Lung (tissue), 12 donors: Measurements from ENCODE around the gene PROM1. TPM values are rescaled to one million over a fixed set of nuclear protein-coding genes. Genes with fewer than 3 reads are reported as not detected.
A peak's percentile ranks its signal among the peaks of the same experiment; 100 is the strongest.

Experiments
- ATAC-seq: fragments of 200-7000 bp; cut with Tn5 transposase; one replicate; pipeline ENCODE4 v1.9.1; 2020; ENCODE audit warnings: moderate number of reproducible peaks; ENCODE audit not compliant: insufficient read depth, low FRiP score
- DNase-seq, 3 donors: peaks; one replicate each; pipeline ENCODE4 v3.0.0-alpha.2; 2013 to 2017
- H3K27ac ChIP-seq, 2 donors: one replicate each; pipeline ENCODE4 v1.5.1; 2013; ENCODE audit warnings: mild to moderate bottlenecking in 2 of 2, moderate library complexity in 2 of 2, control low read depth in 1 of 2, inconsistent platforms in 1 of 2, low read depth in 1 of 2, low read length in 1 of 2
- H3K27me3 ChIP-seq, 3 donors: one replicate each; pipeline ENCODE4 v1.5.1; 2013; ENCODE audit warnings: low read length in 2 of 3; ENCODE audit not compliant: control insufficient read depth in 3 of 3, insufficient read depth in 3 of 3
- H3K36me3 ChIP-seq, 4 donors: one replicate each; pipeline ENCODE4 v1.5.1; 2013; ENCODE audit warnings: low read length in 4 of 4, mild to moderate bottlenecking in 1 of 4, moderate library complexity in 1 of 4; ENCODE audit not compliant: control insufficient read depth in 4 of 4, insufficient read depth in 4 of 4
- H3K4me1 ChIP-seq, 5 donors: one replicate each; pipeline ENCODE4 v1.5.1; 2013; ENCODE audit warnings: low read length in 5 of 5, mild to moderate bottlenecking in 2 of 5, moderate library complexity in 1 of 5; ENCODE audit not compliant: control insufficient read depth in 5 of 5, insufficient read depth in 5 of 5
- H3K4me3 ChIP-seq: one replicate; pipeline ENCODE4 v1.5.1; 2013; ENCODE audit warnings: mild to moderate bottlenecking, control low read depth, moderate library complexity
- H3K9ac ChIP-seq, 2 donors: one replicate each; pipeline ENCODE4 v1.5.1; 2013; ENCODE audit warnings: low read length in 2 of 2, control low read depth in 1 of 2; ENCODE audit not compliant: insufficient read depth in 1 of 2
- H3K9me3 ChIP-seq, 4 donors: one replicate each; pipeline ENCODE4 v1.5.1; 2013; ENCODE audit warnings: low read length in 3 of 4, mild to moderate bottlenecking in 1 of 4, moderate library complexity in 1 of 4; ENCODE audit not compliant: control insufficient read depth in 4 of 4, insufficient read depth in 3 of 4
- WGBS, 2 donors: extraction: QIAGEN DNeasy Blood & Tissue Kit; methylation state at CpG; one replicate each; pipeline ENCODE4 v1.1.7; 2013; 5-methylcytosine and 5-hydroxymethylcytosine counted together
- polyA plus RNA-seq, 2 donors: library from polyadenylated mRNA; stranded (reverse); fragments of 200-250 nt; gene quantifications; one replicate each; pipeline ENCODE4 v1.2.1, GENCODE V29; 2013
- total RNA-seq, 2 donors: library from RNA; depleted of rRNA in 1 of 2; stranded (reverse); fragments of >200 nt in 1 of 2; gene quantifications; one replicate each; pipeline ENCODE4 v1.2.1, GENCODE V29; 2014 to 2021
- TF ChIP-seq, protein P1 (sequence below): IDR thresholded peaks from 2 replicates; pipeline ENCODE4 v1.5.1; 2012; ENCODE audit warnings: mild to moderate bottlenecking; ENCODE audit errors: control extremely low read depth, extremely low read depth
- donor health status: control.
- donor health status: control.
- donor health status: Bipolar disorder and iron deficiency.
- donor health status: healthy.
- donor health status: DM: yes; HTN: yes; CAD: no.

The PROM1 gene
- total and polyA plus RNA-seq, 4 donors, result 6.7 to 49.5 (median 27.6) TPM

DNA sequence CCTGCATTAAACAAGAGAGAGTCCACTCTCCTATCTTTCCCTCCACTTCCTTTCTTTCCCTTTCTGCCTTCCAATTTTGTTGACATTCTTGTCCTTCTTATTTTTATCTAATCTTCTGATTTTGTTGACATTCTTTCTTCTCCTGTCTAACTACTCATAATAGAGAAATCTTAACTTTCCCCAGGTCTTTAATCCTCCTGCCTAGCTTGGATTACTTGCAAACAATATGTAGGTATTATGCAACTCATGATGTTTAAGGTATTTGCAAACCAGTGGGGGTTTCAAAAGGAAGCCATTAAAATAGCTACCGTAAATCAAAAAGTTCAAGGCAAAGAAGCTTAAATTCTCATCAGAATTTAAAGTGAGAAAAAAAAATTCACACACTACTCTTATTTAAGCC, 53.9 kb downstream of the PROM1 start:
- DNase-seq (no peak), ATAC-seq (no peak)
- TF ChIP-seq, protein P1, sequence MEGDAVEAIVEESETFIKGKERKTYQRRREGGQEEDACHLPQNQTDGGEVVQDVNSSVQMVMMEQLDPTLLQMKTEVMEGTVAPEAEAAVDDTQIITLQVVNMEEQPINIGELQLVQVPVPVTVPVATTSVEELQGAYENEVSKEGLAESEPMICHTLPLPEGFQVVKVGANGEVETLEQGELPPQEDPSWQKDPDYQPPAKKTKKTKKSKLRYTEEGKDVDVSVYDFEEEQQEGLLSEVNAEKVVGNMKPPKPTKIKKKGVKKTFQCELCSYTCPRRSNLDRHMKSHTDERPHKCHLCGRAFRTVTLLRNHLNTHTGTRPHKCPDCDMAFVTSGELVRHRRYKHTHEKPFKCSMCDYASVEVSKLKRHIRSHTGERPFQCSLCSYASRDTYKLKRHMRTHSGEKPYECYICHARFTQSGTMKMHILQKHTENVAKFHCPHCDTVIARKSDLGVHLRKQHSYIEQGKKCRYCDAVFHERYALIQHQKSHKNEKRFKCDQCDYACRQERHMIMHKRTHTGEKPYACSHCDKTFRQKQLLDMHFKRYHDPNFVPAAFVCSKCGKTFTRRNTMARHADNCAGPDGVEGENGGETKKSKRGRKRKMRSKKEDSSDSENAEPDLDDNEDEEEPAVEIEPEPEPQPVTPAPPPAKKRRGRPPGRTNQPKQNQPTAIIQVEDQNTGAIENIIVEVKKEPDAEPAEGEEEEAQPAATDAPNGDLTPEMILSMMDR, result no peak
- Histone ChIP-seq H3K36me3 (no peaks in the 10 kb centered on the region), H3K9me3 (no peaks in the 10 kb centered on the region), H3K27ac (no peak overlapping the region), H3K4me3 (no peak overlapping the region), H3K27me3 (peaks cover 0 to 11% (median 0%) of the 10 kb centered on the region in 3 donors), H3K4me1 (peaks cover 0 to 30% (median 7%) of the 10 kb centered on the region in 5 donors), H3K9ac (no peak overlapping the region)
- WGBS, 2 donors, result 13 to 69% methylated on average over 1 of the region's 1 CpG

DNA sequence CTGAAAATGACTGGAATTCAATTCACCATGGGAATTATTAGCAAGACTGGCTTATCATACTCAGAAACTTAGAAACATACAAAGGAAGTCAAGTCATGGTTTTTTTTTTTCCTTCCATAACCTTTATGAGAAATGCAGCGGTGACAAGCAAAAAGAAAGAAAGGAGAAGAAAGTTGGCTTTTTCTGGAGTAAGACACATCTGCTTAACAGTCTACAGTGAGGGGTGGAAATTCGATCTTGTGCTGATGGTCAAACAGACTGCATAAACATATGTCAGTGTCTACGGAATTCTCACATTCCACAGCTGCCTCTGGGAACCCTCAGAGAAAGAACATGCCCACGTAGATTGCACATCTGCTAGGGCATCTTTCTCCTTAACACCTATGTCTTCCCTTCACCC, 54.6 kb downstream of the PROM1 start:
- WGBS, 2 donors, result 46 to 49% methylated on average over 4 of the region's 4 CpGs
- Histone ChIP-seq H3K9ac (no peak overlapping the region), H3K4me1 (peaks cover 0 to 24% (median 1%) of the 10 kb centered on the region in 5 donors), H3K9me3 (no peaks in the 10 kb centered on the region), H3K36me3 (no peaks in the 10 kb centered on the region), H3K4me3 (no peak overlapping the region), H3K27me3 (peaks cover 0 to 9% (median 0%) of the 10 kb centered on the region in 3 donors), H3K27ac (no peak overlapping the region)
- TF ChIP-seq, protein P1, result no peak
- DNase-seq (peak in 1 of 3 donors; percentile 33), ATAC-seq (no peak)

DNA sequence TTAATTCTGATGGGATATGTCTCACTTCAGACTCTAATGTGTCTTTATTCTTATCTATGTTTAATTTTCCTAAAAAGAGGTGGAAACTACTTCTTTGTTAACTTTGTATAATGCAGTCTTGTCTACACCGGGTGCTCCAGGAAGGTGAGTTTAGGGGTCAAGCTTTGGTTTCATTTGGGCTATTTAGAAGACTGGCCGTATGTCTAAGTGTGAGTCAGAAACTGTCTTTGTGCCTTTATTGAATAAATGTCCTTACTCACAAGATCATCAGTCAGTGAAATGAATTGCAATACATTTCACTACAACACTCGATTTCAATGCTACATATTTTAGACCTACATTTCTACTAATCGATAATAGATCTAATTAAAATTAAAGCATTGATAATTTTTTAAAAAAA, 56.2 kb downstream of the PROM1 start:
- whole genome bisulfite sequencing, 2 donors, result 85 to 91% methylated on average over 4 of the region's 4 CpGs
- Histone ChIP-seq H3K9ac (no peak overlapping the region), H3K36me3 (peaks cover 0 to 2% (median 0%) of the 10 kb centered on the region in 4 donors), H3K4me3 (no peak overlapping the region), H3K27ac (no peak overlapping the region), H3K27me3 (peaks cover 0 to 7% (median 0%) of the 10 kb centered on the region in 3 donors), H3K9me3 (no peaks in the 10 kb centered on the region), H3K4me1 (peaks cover 0 to 19% (median 0%) of the 10 kb centered on the region in 5 donors)
- ATAC-seq (no peak), DNase-seq (no peak)
- TF ChIP-seq, protein P1, result no peak

DNA sequence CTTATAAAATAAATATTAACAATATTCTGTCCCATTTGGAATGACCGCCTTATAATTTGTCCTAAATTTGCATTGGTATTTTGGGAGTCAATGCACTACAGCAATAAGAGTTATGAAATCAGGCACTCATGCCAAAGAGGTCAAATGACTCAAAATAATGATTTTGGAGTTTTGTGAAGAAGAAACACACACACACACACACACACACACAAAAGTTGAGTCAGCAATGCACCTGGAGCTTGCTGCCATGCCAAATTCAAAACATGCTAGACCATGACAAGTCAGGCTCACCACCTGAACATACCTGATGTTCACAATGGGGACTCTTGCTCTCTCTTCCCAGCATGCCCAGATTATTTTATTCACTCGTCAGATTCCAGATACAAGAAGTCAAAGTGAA, 56.7 kb downstream of the PROM1 start:
- Histone ChIP-seq H3K9me3 (no peaks in the 10 kb centered on the region), H3K27ac (no peak overlapping the region), H3K27me3 (peaks cover 0 to 7% (median 0%) of the 10 kb centered on the region in 3 donors), H3K4me3 (no peak overlapping the region), H3K36me3 (peaks cover 0 to 2% (median 0%) of the 10 kb centered on the region in 4 donors), H3K9ac (no peak overlapping the region), H3K4me1 (peaks cover 0 to 19% (median 0%) of the 10 kb centered on the region in 5 donors)
- TF ChIP-seq, protein P1, result no peak
- ATAC-seq, result no peak
- 79 to 90% methylated on average over 2 of the region's 2 CpGs for WGBS, 2 donors
- DNase-seq, result no peak
